GM23338 (cell line): ENCODE measurements around the gene PLPP4. TPM values are rescaled to one million over a fixed set of nuclear protein-coding genes. Genes with fewer than 3 reads are reported as not detected.

Source experiments
- ATAC-seq: fragments of 200-7000 bp; cut with Tn5 transposase; 3 replicates; pipeline ENCODE4 v1.9.1; 2020
- DNase-seq: peaks from one replicate; pipeline ENCODE4 v3.0.0-alpha.2; 2015; ENCODE audit warnings: low spot score
- H2AFZ ChIP-seq: fragments of 200-600 bp; sonication (generic); 2 replicates; pipeline ENCODE4 v1.8.0; 2016; ENCODE audit warnings: antibody characterized with exemption, mild to moderate bottlenecking, moderate library complexity
- H3F3A ChIP-seq: fragments of 200-600 bp; sonication (generic); replicated peaks from 2 replicates; pipeline ENCODE4 v1.8.0; 2017; ENCODE audit warnings: antibody characterized with exemption, mixed run types, low read depth
- H3K27ac ChIP-seq: fragments of 200-600 bp; sonication (generic); 2 replicates; pipeline ENCODE4 v1.6.1; 2016; ENCODE audit warnings: low read depth
- H3K27me3 ChIP-seq: fragments of 200-600 bp; sonication (generic); 2 replicates; pipeline ENCODE4 v1.8.0; 2016; ENCODE audit warnings: mild to moderate bottlenecking, mixed run types, moderate library complexity; ENCODE audit not compliant: insufficient read depth
- H3K36me3 ChIP-seq: fragments of 200-600 bp; sonication (generic); 2 replicates; pipeline ENCODE4 v1.8.0; 2016; ENCODE audit warnings: mild to moderate bottlenecking; ENCODE audit not compliant: insufficient read depth
- H3K4me1 ChIP-seq: fragments of 200-600 bp; sonication (generic); 2 replicates; pipeline ENCODE4 v1.8.0; 2016; ENCODE audit warnings: mild to moderate bottlenecking, moderate library complexity; ENCODE audit not compliant: insufficient read depth
- H3K4me2 ChIP-seq: fragments of 200-600 bp; sonication (generic); 2 replicates; pipeline ENCODE4 v1.7.1; 2017; ENCODE audit warnings: mixed run types
- H3K4me3 ChIP-seq: fragments of 200-600 bp; sonication (generic); 2 replicates; pipeline ENCODE4 v1.6.1; 2016; ENCODE audit warnings: mixed run types
- H3K79me2 ChIP-seq: fragments of 200-600 bp; sonication (generic); replicated peaks from 2 replicates; pipeline ENCODE4 v1.8.0; 2017; ENCODE audit warnings: mild to moderate bottlenecking; ENCODE audit not compliant: insufficient read depth
- H3K9me2 ChIP-seq: fragments of 200-600 bp; sonication (generic); 2 replicates; pipeline ENCODE4 v1.8.0; 2017; ENCODE audit not compliant: insufficient read depth
- H4K20me1 ChIP-seq: fragments of 200-600 bp; sonication (generic); replicated peaks from 2 replicates; pipeline ENCODE4 v1.8.0; 2017; ENCODE audit warnings: mild to moderate bottlenecking; ENCODE audit not compliant: insufficient read depth
- H3K27ac Mint-ChIP-seq: 2 replicates; pipeline ENCODE4 v1.8.0; 2020; ENCODE audit warnings: inconsistent platforms, mild to moderate bottlenecking, moderate library complexity, mixed read lengths
- H3K27me3 Mint-ChIP-seq: 3 replicates; pipeline ENCODE4 v1.8.0; 2022; ENCODE audit warnings: low read depth, mild to moderate bottlenecking, moderate library complexity, mixed read lengths, inconsistent platforms; ENCODE audit not compliant: insufficient read depth, poor library complexity
- H3K36me3 Mint-ChIP-seq: 3 replicates; pipeline ENCODE4 v1.8.0; 2021; ENCODE audit warnings: low read depth, mild to moderate bottlenecking, inconsistent platforms, moderate library complexity, mixed read lengths
- H3K4me1 Mint-ChIP-seq: 3 replicates; pipeline ENCODE4 v1.8.0; 2020; ENCODE audit warnings: mild to moderate bottlenecking, inconsistent platforms, mixed read lengths
- H3K4me3 Mint-ChIP-seq: 3 replicates; pipeline ENCODE4 v1.8.0; 2021; ENCODE audit warnings: moderate library complexity, mild to moderate bottlenecking, inconsistent platforms, mixed read lengths
- H3K9me3 Mint-ChIP-seq: 3 replicates; pipeline ENCODE4 v1.8.0; 2020; ENCODE audit warnings: moderate library complexity, mild to moderate bottlenecking, inconsistent platforms, mixed read lengths
- CREB1 ChIP-seq: fragments of 250-450 bp; sonication (Bioruptor Pico); IDR thresholded peaks from 2 replicates; pipeline ENCODE4 v1.5.0; 2020; ENCODE audit warnings: low read depth, mild to moderate bottlenecking, moderate library complexity
- EZH2 ChIP-seq: fragments of 200-600 bp; sonication (generic); IDR thresholded peaks from one replicate; pipeline ENCODE4 v1.8.0; 2017; ENCODE audit warnings: antibody characterized with exemption, mild to moderate bottlenecking, low read depth; ENCODE audit not compliant: unreplicated experiment
- EZH2phosphoT487 ChIP-seq: fragments of 200-600 bp; sonication (generic); IDR thresholded peaks from one replicate; pipeline ENCODE4 v1.8.1; 2018; ENCODE audit warnings: antibody characterized with exemption; ENCODE audit not compliant: unreplicated experiment
- JUNB ChIP-seq: IDR thresholded peaks from one replicate; pipeline ENCODE4 v1.6.1; 2016; ENCODE audit warnings: antibody characterized with exemption; ENCODE audit not compliant: unreplicated experiment
- NANOG ChIP-seq: IDR thresholded peaks from 2 replicates; pipeline ENCODE4 v1.6.1; 2016; ENCODE audit warnings: antibody characterized with exemption, borderline replicate concordance
- POLR2AphosphoS5 ChIP-seq: IDR thresholded peaks from 2 replicates; pipeline ENCODE4 v1.6.1; 2016; ENCODE audit warnings: antibody characterized with exemption, low read depth
- STAT1 ChIP-seq: IDR thresholded peaks from one replicate; pipeline ENCODE4 v1.6.1; 2016; ENCODE audit warnings: antibody characterized with exemption; ENCODE audit not compliant: unreplicated experiment
- ZNF114 ChIP-seq: fragments of 250-450 bp; sonication (Bioruptor Pico); IDR thresholded peaks from 2 replicates; pipeline ENCODE4 v1.5.0; 2020; ENCODE audit warnings: mild to moderate bottlenecking, moderate library complexity
- ZNF331 ChIP-seq: fragments of 250-450 bp; sonication (Bioruptor Pico); IDR thresholded peaks from 2 replicates; pipeline ENCODE4 v1.5.0; 2020; ENCODE audit warnings: low read depth, mild to moderate bottlenecking, moderate library complexity
- polyA plus RNA-seq: library from polyadenylated mRNA; unstranded; fragments of >200 nt; fragmentation: Nextera tagmentation; extraction: Ambion mirVana; gene quantifications from 2 replicates; pipeline ENCODE4 v1.2.1, GENCODE V29; 2016
- total RNA-seq: library from RNA; depleted of rRNA; stranded (reverse); fragments of >200 nt; shearing (Covaris generic); gene quantifications from 2 replicates; pipeline ENCODE4 v1.2.3, GENCODE V29; 2014
- TF ChIP-seq, protein P1 (sequence below): IDR thresholded peaks from 2 replicates; pipeline ENCODE4 v1.6.1; 2016; ENCODE audit warnings: antibody characterized with exemption
- TF ChIP-seq, protein P2 (sequence below), 2 experiments: fragments of 200-600 bp in 1 of 2; sonication (generic) in 1 of 2; conservative IDR thresholded peaks; 2 replicates each; pipeline versions ENCODE4 v1.5.1 to v1.6.1; 2016 to 2017; ENCODE audit warnings: antibody characterized with exemption in 2 of 2, low read depth in 2 of 2, mild to moderate bottlenecking in 2 of 2, moderate library complexity in 1 of 2
- TF ChIP-seq, protein P3 (sequence below): IDR thresholded peaks from one replicate; pipeline ENCODE4 v1.6.1; 2018; ENCODE audit warnings: antibody characterized with exemption; ENCODE audit not compliant: unreplicated experiment
- TF ChIP-seq, protein P4 (sequence below): fragments of 250-450 bp; sonication (Bioruptor Pico); IDR thresholded peaks from 2 replicates; pipeline ENCODE4 v1.5.0; 2020; ENCODE audit warnings: mild to moderate bottlenecking, moderate library complexity

The PLPP4 gene
- total and polyA plus RNA-seq, 2 experiments from 2014 or later = 0.24 to 0.31 TPM

DNA sequence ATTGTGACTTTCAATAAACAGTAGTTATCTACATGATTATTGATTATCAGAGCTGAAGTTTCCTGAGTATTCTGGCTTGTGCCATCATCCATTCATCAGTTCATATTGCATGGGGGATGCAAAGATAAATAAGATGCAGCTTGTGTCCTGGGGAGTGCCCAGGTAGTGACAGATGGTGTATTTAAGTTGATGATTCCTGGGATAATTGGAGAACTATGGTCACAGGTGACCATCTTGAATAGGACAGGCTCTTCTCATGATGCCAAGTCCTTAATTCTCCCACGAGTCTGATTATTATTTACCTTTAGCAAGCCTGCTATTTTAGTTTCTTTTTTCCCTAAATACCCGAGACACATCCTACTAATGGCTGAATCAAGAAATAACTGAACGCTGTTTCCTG, 64.9 kb downstream of the PLPP4 start (continued):
- TF ChIP-seq, protein P1, sequence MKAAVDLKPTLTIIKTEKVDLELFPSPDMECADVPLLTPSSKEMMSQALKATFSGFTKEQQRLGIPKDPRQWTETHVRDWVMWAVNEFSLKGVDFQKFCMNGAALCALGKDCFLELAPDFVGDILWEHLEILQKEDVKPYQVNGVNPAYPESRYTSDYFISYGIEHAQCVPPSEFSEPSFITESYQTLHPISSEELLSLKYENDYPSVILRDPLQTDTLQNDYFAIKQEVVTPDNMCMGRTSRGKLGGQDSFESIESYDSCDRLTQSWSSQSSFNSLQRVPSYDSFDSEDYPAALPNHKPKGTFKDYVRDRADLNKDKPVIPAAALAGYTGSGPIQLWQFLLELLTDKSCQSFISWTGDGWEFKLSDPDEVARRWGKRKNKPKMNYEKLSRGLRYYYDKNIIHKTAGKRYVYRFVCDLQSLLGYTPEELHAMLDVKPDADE = no peak
- TF ChIP-seq EZH2 (no peak), ZNF331 (CRISPR knock-in tag) (no peak), ZNF114 (CRISPR knock-in tag) (no peak), NANOG (no peak), EZH2phosphoT487 (no peak)
- TF ChIP-seq, protein P2, sequence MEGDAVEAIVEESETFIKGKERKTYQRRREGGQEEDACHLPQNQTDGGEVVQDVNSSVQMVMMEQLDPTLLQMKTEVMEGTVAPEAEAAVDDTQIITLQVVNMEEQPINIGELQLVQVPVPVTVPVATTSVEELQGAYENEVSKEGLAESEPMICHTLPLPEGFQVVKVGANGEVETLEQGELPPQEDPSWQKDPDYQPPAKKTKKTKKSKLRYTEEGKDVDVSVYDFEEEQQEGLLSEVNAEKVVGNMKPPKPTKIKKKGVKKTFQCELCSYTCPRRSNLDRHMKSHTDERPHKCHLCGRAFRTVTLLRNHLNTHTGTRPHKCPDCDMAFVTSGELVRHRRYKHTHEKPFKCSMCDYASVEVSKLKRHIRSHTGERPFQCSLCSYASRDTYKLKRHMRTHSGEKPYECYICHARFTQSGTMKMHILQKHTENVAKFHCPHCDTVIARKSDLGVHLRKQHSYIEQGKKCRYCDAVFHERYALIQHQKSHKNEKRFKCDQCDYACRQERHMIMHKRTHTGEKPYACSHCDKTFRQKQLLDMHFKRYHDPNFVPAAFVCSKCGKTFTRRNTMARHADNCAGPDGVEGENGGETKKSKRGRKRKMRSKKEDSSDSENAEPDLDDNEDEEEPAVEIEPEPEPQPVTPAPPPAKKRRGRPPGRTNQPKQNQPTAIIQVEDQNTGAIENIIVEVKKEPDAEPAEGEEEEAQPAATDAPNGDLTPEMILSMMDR (conservative IDR thresholded peaks at IDR 0.05; ENCODE audit: low read depth in 2 of 2) = no peak

DNA sequence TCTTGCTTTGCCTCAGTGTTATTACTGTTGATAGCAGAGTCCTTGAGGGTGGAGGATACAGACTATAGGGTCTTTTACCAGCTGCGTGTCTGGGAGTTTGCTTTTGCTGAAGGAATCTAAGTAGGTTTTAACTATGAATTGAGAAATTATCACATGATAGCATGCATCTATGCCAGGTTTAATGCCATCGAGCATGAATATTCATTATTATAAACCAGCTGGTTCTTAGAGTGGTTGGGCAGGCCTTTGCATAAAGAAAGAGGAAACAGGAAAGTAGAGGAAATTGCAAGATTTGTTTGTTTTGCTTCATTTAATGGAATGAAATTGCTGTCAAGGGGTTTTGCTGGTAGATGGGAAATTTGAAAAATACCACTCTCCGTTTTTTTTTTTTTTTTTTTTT, 70.7 kb downstream of the PLPP4 start:
- H3K27ac ChIP-seq = no peak overlapping the region
- no peaks in the 10 kb centered on the region for H3F3A ChIP-seq
- no peaks in the 10 kb centered on the region for H3K79me2 ChIP-seq
- no peaks in the 10 kb centered on the region for H3K36me3 ChIP-seq
- Mint-ChIP-seq H3K36me3 (no peaks in the 10 kb centered on the region), H3K27me3 (no peaks in the 10 kb centered on the region), H3K27ac (no peak overlapping the region), H3K4me1 (peaks cover 2% of the 10 kb centered on the region; the same call in 1 of the 3 replicates), H3K9me3 (no peaks in the 10 kb centered on the region), H3K4me3 (no peak overlapping the region)
- no peaks in the 10 kb centered on the region for H4K20me1 ChIP-seq
- H3K4me3 ChIP-seq = no peak overlapping the region
- DNase-seq = no peak
- H3K9me2 ChIP-seq = no peaks in the 10 kb centered on the region
- no peaks in the 10 kb centered on the region; the same call in 1 of the 2 replicates for H3K4me1 ChIP-seq
- no peak overlapping the region for H2AFZ ChIP-seq
- ATAC-seq = no peak
- H3K27me3 ChIP-seq = no peaks in the 10 kb centered on the region
- no peak overlapping the region for H3K4me2 ChIP-seq
- TF ChIP-seq POLR2AphosphoS5 (no peak), EZH2phosphoT487 (no peak), NANOG (no peak), EZH2 (no peak), ZNF114 (CRISPR knock-in tag) (no peak), JUNB (no peak), STAT1 (no peak), CREB1 (CRISPR knock-in tag) (no peak)
- TF ChIP-seq, protein P3, sequence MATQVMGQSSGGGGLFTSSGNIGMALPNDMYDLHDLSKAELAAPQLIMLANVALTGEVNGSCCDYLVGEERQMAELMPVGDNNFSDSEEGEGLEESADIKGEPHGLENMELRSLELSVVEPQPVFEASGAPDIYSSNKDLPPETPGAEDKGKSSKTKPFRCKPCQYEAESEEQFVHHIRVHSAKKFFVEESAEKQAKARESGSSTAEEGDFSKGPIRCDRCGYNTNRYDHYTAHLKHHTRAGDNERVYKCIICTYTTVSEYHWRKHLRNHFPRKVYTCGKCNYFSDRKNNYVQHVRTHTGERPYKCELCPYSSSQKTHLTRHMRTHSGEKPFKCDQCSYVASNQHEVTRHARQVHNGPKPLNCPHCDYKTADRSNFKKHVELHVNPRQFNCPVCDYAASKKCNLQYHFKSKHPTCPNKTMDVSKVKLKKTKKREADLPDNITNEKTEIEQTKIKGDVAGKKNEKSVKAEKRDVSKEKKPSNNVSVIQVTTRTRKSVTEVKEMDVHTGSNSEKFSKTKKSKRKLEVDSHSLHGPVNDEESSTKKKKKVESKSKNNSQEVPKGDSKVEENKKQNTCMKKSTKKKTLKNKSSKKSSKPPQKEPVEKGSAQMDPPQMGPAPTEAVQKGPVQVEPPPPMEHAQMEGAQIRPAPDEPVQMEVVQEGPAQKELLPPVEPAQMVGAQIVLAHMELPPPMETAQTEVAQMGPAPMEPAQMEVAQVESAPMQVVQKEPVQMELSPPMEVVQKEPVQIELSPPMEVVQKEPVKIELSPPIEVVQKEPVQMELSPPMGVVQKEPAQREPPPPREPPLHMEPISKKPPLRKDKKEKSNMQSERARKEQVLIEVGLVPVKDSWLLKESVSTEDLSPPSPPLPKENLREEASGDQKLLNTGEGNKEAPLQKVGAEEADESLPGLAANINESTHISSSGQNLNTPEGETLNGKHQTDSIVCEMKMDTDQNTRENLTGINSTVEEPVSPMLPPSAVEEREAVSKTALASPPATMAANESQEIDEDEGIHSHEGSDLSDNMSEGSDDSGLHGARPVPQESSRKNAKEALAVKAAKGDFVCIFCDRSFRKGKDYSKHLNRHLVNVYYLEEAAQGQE = no peak
- TF ChIP-seq, protein P4, sequence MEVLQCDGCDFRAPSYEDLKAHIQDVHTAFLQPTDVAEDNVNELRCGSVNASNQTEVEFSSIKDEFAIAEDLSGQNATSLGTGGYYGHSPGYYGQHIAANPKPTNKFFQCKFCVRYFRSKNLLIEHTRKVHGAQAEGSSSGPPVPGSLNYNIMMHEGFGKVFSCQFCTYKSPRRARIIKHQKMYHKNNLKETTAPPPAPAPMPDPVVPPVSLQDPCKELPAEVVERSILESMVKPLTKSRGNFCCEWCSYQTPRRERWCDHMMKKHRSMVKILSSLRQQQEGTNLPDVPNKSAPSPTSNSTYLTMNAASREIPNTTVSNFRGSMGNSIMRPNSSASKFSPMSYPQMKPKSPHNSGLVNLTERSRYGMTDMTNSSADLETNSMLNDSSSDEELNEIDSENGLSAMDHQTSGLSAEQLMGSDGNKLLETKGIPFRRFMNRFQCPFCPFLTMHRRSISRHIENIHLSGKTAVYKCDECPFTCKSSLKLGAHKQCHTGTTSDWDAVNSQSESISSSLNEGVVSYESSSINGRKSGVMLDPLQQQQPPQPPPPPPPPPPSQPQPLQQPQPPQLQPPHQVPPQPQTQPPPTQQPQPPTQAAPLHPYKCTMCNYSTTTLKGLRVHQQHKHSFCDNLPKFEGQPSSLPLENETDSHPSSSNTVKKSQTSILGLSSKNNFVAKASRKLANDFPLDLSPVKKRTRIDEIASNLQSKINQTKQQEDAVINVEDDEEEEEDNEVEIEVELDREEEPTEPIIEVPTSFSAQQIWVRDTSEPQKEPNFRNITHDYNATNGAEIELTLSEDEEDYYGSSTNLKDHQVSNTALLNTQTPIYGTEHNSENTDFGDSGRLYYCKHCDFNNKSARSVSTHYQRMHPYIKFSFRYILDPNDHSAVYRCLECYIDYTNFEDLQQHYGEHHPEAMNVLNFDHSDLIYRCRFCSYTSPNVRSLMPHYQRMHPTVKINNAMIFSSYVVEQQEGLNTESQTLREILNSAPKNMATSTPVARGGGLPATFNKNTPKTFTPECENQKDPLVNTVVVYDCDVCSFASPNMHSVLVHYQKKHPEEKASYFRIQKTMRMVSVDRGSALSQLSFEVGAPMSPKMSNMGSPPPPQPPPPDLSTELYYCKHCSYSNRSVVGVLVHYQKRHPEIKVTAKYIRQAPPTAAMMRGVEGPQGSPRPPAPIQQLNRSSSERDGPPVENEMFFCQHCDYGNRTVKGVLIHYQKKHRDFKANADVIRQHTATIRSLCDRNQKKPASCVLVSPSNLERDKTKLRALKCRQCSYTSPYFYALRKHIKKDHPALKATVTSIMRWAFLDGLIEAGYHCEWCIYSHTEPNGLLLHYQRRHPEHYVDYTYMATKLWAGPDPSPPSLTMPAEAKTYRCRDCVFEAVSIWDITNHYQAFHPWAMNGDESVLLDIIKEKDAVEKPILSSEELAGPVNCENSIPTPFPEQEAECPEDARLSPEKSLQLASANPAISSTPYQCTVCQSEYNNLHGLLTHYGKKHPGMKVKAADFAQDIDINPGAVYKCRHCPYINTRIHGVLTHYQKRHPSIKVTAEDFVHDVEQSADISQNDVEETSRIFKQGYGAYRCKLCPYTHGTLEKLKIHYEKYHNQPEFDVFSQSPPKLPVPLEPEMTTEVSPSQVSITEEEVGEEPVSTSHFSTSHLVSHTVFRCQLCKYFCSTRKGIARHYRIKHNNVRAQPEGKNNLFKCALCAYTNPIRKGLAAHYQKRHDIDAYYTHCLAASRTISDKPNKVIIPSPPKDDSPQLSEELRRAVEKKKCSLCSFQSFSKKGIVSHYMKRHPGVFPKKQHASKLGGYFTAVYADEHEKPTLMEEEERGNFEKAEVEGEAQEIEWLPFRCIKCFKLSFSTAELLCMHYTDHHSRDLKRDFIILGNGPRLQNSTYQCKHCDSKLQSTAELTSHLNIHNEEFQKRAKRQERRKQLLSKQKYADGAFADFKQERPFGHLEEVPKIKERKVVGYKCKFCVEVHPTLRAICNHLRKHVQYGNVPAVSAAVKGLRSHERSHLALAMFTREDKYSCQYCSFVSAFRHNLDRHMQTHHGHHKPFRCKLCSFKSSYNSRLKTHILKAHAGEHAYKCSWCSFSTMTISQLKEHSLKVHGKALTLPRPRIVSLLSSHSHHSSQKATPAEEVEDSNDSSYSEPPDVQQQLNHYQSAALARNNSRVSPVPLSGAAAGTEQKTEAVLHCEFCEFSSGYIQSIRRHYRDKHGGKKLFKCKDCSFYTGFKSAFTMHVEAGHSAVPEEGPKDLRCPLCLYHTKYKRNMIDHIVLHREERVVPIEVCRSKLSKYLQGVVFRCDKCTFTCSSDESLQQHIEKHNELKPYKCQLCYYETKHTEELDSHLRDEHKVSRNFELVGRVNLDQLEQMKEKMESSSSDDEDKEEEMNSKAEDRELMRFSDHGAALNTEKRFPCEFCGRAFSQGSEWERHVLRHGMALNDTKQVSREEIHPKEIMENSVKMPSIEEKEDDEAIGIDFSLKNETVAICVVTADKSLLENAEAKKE (CRISPR knock-in tag) = no peak
